A549 (cell line): Measurements from ENCODE around the gene BAAT. TPM values are rescaled to one million over a fixed set of nuclear protein-coding genes. Genes with fewer than 3 reads are reported as not detected.

Source experiments
- ATAC-seq, 2 experiments: fragments of 200-7000 bp in 1 of 2; fragments of >200 bp in 1 of 2; cut with Nextera tagmentation in 1 of 2; cut with Tn5 transposase in 1 of 2; 3 replicates each; pipeline versions ENCODE4 v1.8.0 to v1.9.1; 2018 to 2020; ENCODE audit warnings: mild to moderate bottlenecking in 1 of 2, moderate library complexity in 1 of 2
- CTCF ChIA-PET: fragments of 300-600 bp; sonication (Branson Sonifier 250); formaldehyde crosslinking; extraction: SDS; loops from one replicate; lab custom pipeline; 2021; ENCODE audit warnings: antibody characterized with exemption, inconsistent platforms; lab: Yijun Ruan, JAX
- POLR2A ChIA-PET: fragments of 350-600 bp; formaldehyde crosslinking; extraction: SDS; loops from one replicate; lab custom pipeline; 2021; ENCODE audit warnings: antibody characterized with exemption, inconsistent platforms; lab: Yijun Ruan, JAX
- DNase-seq, 2 experiments: peaks; one replicate each; pipeline versions ENCODE4 v3.0.0 to v3.0.0-alpha.2; 2011 to 2016; ENCODE audit warnings: low read depth in 1 of 2, low spot score in 1 of 2
- FAIRE-seq: peaks from 2 replicates; lab custom pipeline; 2011; peaks lifted over from hg19 to GRCh38; lab: Jason Lieb, UNC
- H3K27ac ChIP-seq, 2 experiments: fragments of >200 bp; sonication (Bioruptor Twin); formaldehyde crosslinking; 3 replicates each; pipeline ENCODE4 v1.5.1; 2016 to 2017
- H3K4me1 ChIP-seq: fragments of >200 bp; sonication (Bioruptor Twin); formaldehyde crosslinking; 3 replicates; pipeline ENCODE4 v1.6.1; 2016
- H3K4me2 ChIP-seq: fragments of >200 bp; sonication (Bioruptor Twin); formaldehyde crosslinking; 3 replicates; pipeline ENCODE4 v1.6.1; 2016
- H3K4me3 ChIP-seq: fragments of >200 bp; sonication (Bioruptor Twin); formaldehyde crosslinking; 3 replicates; pipeline ENCODE4 v1.5.1; 2016
- H3K9me3 ChIP-seq: fragments of >200 bp; sonication (Bioruptor Twin); formaldehyde crosslinking; 3 replicates; pipeline ENCODE4 v1.6.1; 2016
- CBX2 ChIP-seq: fragments of 200-600 bp; sonication (generic); IDR thresholded peaks from 2 replicates; pipeline ENCODE4 v1.6.1; 2016; ENCODE audit warnings: low read depth, mild to moderate bottlenecking, borderline replicate concordance
- CBX8 ChIP-seq: fragments of 200-600 bp; sonication (generic); IDR thresholded peaks from 2 replicates; pipeline ENCODE4 v1.6.1; 2016
- CEBPB ChIP-seq, 2 experiments: fragments of >200 bp in 1 of 2; sonication (Bioruptor Twin) in 1 of 2; formaldehyde crosslinking in 1 of 2; IDR thresholded peaks; 2 replicates each; pipeline ENCODE4 v1.6.1; 2012 to 2016
- EP300 ChIP-seq, 2 experiments: fragments of >200 bp; sonication (Bioruptor Twin); formaldehyde crosslinking; IDR thresholded peaks; 2 replicates in 1 of 2; 3 replicates in 1 of 2; pipeline ENCODE4 v1.6.1; 2016 to 2017
- FOSB ChIP-seq: fragments of 250-450 bp; sonication (Bioruptor Pico); IDR thresholded peaks from 2 replicates; pipeline ENCODE4 v1.5.0; 2020; ENCODE audit warnings: mild to moderate bottlenecking, moderate library complexity
- FOSL2 ChIP-seq, 2 experiments: fragments of 450-650 bp in 1 of 2; fragments of >200 bp in 1 of 2; sonication (Bioruptor Twin) in 1 of 2; formaldehyde crosslinking; IDR thresholded peaks; 2 replicates each; pipeline versions ENCODE4 v1.5.0 to v1.6.1; 2016 to 2020; ENCODE audit warnings: mild to moderate bottlenecking in 1 of 2, moderate library complexity in 1 of 2
- JUN ChIP-seq, 2 experiments: fragments of >200 bp; sonication (Bioruptor Twin); formaldehyde crosslinking; IDR thresholded peaks; 2 replicates in 1 of 2; 3 replicates in 1 of 2; pipeline ENCODE4 v1.6.1; 2016 to 2017
- JUNB ChIP-seq: fragments of >200 bp; sonication (Bioruptor Twin); formaldehyde crosslinking; IDR thresholded peaks from 2 replicates; pipeline ENCODE4 v1.6.1; 2016
- KDM5A ChIP-seq: fragments of 200-600 bp; sonication (generic); IDR thresholded peaks from 2 replicates; pipeline ENCODE4 v1.6.1; 2016; ENCODE audit warnings: antibody characterized with exemption, mild to moderate bottlenecking
- MAFK ChIP-seq: fragments of 450-650 bp; IDR thresholded peaks from 2 replicates; pipeline ENCODE4 v1.6.1; 2014; ENCODE audit not compliant: partially characterized antibody
- NPAS2 ChIP-seq: fragments of 250-450 bp; sonication (Bioruptor Pico); IDR thresholded peaks from 2 replicates; pipeline ENCODE4 v1.8.0; 2022; ENCODE audit warnings: mild to moderate bottlenecking, moderate library complexity, borderline replicate concordance
- RAD21 ChIP-seq, 2 experiments: fragments of >200 bp in 1 of 2; sonication (Bioruptor Twin) in 1 of 2; formaldehyde crosslinking in 1 of 2; IDR thresholded peaks in 1 of 2; conservative IDR thresholded peaks in 1 of 2; 2 replicates in 1 of 2; 3 replicates in 1 of 2; pipeline ENCODE4 v1.6.1; 2012 to 2018; ENCODE audit warnings: inconsistent platforms in 1 of 2
- RFX5 ChIP-seq: fragments of 450-650 bp; IDR thresholded peaks from 2 replicates; pipeline ENCODE4 v1.7.1; 2014; ENCODE audit warnings: antibody characterized with exemption, mild to moderate bottlenecking, moderate library complexity
- SMC3 ChIP-seq: fragments of >200 bp; sonication (Bioruptor Twin); formaldehyde crosslinking; IDR thresholded peaks from 3 replicates; pipeline ENCODE4 v1.6.1; 2018; ENCODE audit warnings: inconsistent platforms
- WGBS: methylation state at CpG from one replicate; pipeline ENCODE4 v1.1.6; 2017; ENCODE audit errors: missing lambda C conversion rate; 5-methylcytosine and 5-hydroxymethylcytosine counted together
- polyA plus RNA-seq, 4 experiments: library from polyadenylated mRNA; depleted of rRNA in 3 of 4; stranded (reverse); fragments of >200 nt; fragmentation: RNase III in 1 of 4; extraction: RNeasy Plus Mini Kit Qiagen cat#74134 plus additional on column Dnase treatment in 1 of 4; gene quantifications; 2 replicates in 3 of 4; 3 replicates in 1 of 4; pipeline ENCODE4 v1.2.3, GENCODE V29; 2011 to 2017
- TF ChIP-seq, protein P1 (sequence below): IDR thresholded peaks from 2 replicates; pipeline ENCODE4 v1.6.1; 2012
- TF ChIP-seq, protein P2 (sequence below): IDR thresholded peaks from 2 replicates; pipeline ENCODE4 v1.6.1; 2012
- TF ChIP-seq, protein P3 (sequence below): fragments of 150-350 bp; IDR thresholded peaks from 2 replicates; pipeline ENCODE4 v1.6.1; 2014; ENCODE audit warnings: low read depth, mild to moderate bottlenecking, low read length

BAAT gene
- polyA plus RNA-seq, 2 of the 4 experiments (the other 2 are of a cell fraction) = 9.1 to 13.6 TPM

DNA sequence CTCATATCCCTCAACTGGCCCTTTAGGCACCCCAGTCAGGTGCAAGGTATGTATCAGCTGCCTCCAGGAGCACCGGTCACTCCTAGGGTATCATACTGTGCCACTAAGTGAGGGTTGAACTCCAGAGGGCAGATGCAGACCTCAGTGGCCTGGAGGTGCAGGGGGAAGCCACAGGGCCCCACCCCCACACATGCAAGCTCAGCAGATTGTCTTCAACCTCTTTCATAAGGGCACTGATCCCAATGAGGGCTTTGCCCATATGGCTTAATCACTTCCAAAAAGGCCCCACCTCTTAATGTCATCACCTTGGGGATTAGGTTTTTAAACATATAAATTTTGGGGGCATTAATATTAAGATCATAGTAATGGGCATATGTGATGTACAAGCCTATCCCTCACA is 28.2 kb downstream of the BAAT start:
- Histone ChIP-seq H3K9me3 (peaks cover 15% of the 10 kb centered on the region; the same call in 2 of the 3 replicates), H3K27ac (peak overlapping the region; percentile 96 to 98; a peak in 5 of 6 replicates), H3K4me1 (peaks cover 28% of the 10 kb centered on the region), H3K4me2 (no peak overlapping the region), H3K4me3 (no peak overlapping the region)
- WGBS = 100% methylated on average over 1 of the region's 1 CpG
- DNase-seq = no peak
- ATAC-seq = no peak
- no peak for FAIRE-seq
- ChIA-PET POLR2A (no interaction called here), CTCF (no interaction called here)
- TF ChIP-seq MAFK = peak; percentile 75
- no peak for TF ChIP-seq CBX8

DNA sequence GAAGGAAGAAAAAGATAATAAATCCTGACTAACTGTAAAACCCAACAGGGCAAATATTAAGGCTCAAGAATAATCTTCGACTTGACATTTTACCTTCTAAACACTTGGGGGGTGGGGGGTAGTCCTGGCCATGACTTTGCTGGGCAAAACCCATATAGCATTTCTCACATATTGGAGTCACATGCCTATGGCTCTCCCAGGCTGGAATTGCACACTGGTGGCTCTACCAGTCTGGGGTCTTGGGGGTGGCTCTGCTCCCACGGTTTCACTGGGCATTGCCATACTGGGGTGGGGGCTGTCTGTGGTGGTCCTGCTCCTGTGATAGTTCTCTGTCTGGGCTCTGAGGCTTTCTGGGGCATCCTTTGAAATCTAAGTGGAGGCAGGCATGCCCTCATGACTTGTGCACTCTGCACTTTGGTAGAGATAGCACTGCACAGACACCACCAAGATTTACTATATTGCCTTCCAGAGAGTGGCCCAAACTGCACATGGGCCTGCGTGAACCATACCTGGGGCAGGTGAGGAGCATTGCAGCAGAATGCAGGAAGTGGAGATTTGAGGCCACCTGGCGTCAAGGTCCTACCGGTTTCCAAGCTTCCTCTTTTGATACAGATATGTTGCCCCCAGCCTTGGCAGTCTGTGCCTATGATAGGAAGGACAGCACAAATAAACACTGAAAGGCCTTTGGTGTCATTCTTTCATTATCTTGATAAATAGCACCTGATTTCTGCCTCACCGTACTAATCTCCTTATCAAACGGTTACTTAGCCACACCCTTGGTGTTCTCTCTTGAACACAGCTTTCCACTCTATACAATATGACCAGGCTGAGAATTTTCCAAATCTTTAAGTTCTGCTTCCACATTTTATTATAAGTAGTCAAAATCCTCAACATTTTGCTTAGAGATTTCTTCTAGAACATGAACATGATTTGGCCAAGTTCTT is 29.8 kb downstream of the BAAT start:
- TF ChIP-seq RAD21 (conservative IDR thresholded peaks at IDR 0.05 in 1 of 2, IDR thresholded peaks at IDR 0.05 in 1 of 2) = 0 out of 5 replicates have a peak, but pooled peaks of 1 of the 2 experiments have one; percentile 8
- no peak for TF ChIP-seq RFX5
- TF ChIP-seq JUN (IDR thresholded peaks at IDR 0.05) = peak in 1 of 2 experiments; percentile 8; a peak in 1 of 5 replicates
- no peak for TF ChIP-seq CEBPB (IDR thresholded peaks at IDR 0.05)
- 0 out of 5 replicates have a peak, but pooled peaks of 1 of the 2 experiments have one; percentile 38 for TF ChIP-seq EP300 (IDR thresholded peaks at IDR 0.05)
- no peak for TF ChIP-seq KDM5A
- H3K27ac ChIP-seq = peak overlapping the region; percentile 96 to 98
- 56% methylated on average over 7 of the region's 7 CpGs for WGBS
- peak overlapping the region; percentile 74 for H3K4me2 ChIP-seq
- peaks cover 28% of the 10 kb centered on the region for H3K4me1 ChIP-seq
- no peak for DNase-seq
- H3K9me3 ChIP-seq = peaks cover 15% of the 10 kb centered on the region; the same call in 2 of the 3 replicates
- peak; percentile 80 to 81; a peak in 5 of 6 replicates for ATAC-seq
- H3K4me3 ChIP-seq = no peak overlapping the region
- peak; percentile 56 for FAIRE-seq
- ChIA-PET CTCF (interaction anchor here (1.3 kb wide), 1 partner anchor 22 kb away, joined by 4 read pairs; no protein-coding TSS in a partner anchor), POLR2A (interaction anchor here (1.0 kb wide), 1 partner anchor 31 kb away, joined by 3 read pairs; no protein-coding TSS in a partner anchor)

DNA sequence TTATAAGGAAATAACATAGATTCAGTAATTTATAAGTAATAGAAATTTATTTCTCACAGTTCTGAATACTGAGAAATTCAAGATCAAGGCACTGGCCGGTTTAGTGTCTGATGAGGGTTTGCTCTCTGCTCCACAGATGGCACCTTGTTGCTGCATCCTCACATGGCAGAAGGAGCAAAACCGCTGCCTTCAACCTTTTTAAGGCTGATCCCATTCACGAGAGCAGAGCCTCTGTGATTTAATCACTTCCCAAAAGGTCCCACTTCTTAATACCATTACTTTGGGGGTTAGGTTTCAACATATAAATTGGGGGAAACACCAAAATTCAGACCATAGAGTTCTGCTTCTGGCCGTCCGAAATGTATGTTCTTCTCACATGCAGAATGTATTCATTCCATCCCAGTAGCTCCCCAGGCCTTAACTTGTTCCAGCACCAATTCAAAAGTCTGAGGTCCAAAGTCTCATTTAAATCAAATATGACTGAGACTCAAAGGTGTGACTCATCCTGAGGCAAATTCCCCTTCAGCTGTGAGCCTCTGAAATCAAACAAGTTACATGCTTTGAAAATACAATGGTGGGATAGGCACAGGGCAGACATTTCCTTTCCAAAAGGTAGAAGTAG is 30.6 kb downstream of the BAAT start:
- POLR2A ChIA-PET = interaction anchor here (1.0 kb wide), 1 partner anchor 30 kb away, joined by 3 read pairs; no protein-coding TSS in a partner anchor
- CTCF ChIA-PET = interaction anchor here (1.3 kb wide), 1 partner anchor 21 kb away, joined by 4 read pairs; no protein-coding TSS in a partner anchor
- 14% methylated on average over 5 of the region's 5 CpGs for WGBS
- peak; percentile 97 for FAIRE-seq
- no peak for TF ChIP-seq NPAS2 (CRISPR knock-in tag)
- peak; percentile 57 for TF ChIP-seq JUNB
- TF ChIP-seq, protein P1, sequence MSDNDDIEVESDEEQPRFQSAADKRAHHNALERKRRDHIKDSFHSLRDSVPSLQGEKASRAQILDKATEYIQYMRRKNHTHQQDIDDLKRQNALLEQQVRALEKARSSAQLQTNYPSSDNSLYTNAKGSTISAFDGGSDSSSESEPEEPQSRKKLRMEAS = peak; percentile 70
- peak in 1 of 2 experiments; percentile 41; a peak in 2 of 5 replicates for TF ChIP-seq EP300 (IDR thresholded peaks at IDR 0.05)
- TF ChIP-seq JUN (IDR thresholded peaks at IDR 0.05) = peak in 1 of 2 experiments; percentile 41; a peak in 1 of 5 replicates
- TF ChIP-seq CBX2 = no peak
- TF ChIP-seq, protein P2, sequence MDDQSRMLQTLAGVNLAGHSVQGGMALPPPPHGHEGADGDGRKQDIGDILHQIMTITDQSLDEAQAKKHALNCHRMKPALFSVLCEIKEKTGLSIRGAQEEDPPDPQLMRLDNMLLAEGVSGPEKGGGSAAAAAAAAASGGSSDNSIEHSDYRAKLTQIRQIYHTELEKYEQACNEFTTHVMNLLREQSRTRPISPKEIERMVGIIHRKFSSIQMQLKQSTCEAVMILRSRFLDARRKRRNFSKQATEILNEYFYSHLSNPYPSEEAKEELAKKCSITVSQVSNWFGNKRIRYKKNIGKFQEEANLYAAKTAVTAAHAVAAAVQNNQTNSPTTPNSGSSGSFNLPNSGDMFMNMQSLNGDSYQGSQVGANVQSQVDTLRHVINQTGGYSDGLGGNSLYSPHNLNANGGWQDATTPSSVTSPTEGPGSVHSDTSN = no peak
- peak; percentile 32; the same call in 2 of the 3 replicates for TF ChIP-seq SMC3
- TF ChIP-seq FOSL2 (IDR thresholded peaks at IDR 0.05) = peak; percentile 67
- peak; percentile 95 for TF ChIP-seq FOSL2 (CRISPR knock-in tag; IDR thresholded peaks at IDR 0.05)
- TF ChIP-seq RAD21 (conservative IDR thresholded peaks at IDR 0.05 in 1 of 2, IDR thresholded peaks at IDR 0.05 in 1 of 2) = peak in 1 of 2 experiments; percentile 33; a peak in 1 of 5 replicates
- TF ChIP-seq CEBPB (IDR thresholded peaks at IDR 0.05) = peak in 1 of 2 experiments; percentile 15; a peak in 1 of 4 replicates
- TF ChIP-seq, protein P3, sequence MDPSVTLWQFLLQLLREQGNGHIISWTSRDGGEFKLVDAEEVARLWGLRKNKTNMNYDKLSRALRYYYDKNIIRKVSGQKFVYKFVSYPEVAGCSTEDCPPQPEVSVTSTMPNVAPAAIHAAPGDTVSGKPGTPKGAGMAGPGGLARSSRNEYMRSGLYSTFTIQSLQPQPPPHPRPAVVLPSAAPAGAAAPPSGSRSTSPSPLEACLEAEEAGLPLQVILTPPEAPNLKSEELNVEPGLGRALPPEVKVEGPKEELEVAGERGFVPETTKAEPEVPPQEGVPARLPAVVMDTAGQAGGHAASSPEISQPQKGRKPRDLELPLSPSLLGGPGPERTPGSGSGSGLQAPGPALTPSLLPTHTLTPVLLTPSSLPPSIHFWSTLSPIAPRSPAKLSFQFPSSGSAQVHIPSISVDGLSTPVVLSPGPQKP = no peak
- no peak for TF ChIP-seq FOSB
- TF ChIP-seq, all 56 proteins: peak for 8
- Histone ChIP-seq H3K4me2 (peak overlapping the region; percentile 74), H3K27ac (peak overlapping the region; percentile 96 to 98), H3K4me1 (peaks cover 28% of the 10 kb centered on the region), H3K4me3 (no peak overlapping the region), H3K9me3 (peaks cover 15% of the 10 kb centered on the region; the same call in 2 of the 3 replicates)
- DNase-seq (peak; percentile 35 to 90), ATAC-seq (peak; percentile 94 to 96)
